ENCODE measurements around the gene SH3TC1. TPM values are rescaled to one million over a fixed set of nuclear protein-coding genes. Genes with fewer than 3 reads are reported as not detected.

Gene SH3TC1
- total and polyA plus RNA-seq, 2 of the 13 experiments (the other 11 are each of a cell fraction or from before 2014, with no cell fraction given), result 14.9 to 21.8 TPM

DNA sequence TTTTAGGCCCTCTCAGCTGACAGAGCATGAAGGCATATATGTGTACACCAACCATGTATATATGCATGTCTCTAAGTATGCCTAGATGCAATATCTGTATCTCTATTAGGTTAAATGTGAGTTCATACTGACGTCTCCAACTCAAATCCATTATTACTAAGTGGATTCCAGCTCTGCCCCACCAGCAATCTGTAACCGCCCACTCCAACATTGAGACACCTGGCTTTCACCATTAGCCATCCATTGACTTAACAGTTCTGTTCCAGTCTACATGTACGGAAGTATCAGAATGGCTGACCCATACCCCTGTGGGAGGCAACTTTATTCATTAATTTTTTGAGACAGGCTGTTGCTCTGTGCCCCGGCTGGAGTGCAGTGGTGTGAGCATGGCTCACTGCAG, 15.0 kb upstream of the SH3TC1 start:
- no peak overlapping the region for H3K4me2 ChIP-seq (ENCODE audit: low read depth, low read length)
- no peak overlapping the region for H3K27ac ChIP-seq (ENCODE audit: extremely low read length, insufficient read depth, low read length)
- TF ChIP-seq FOXA3 (CRISPR knock-in tag; IDR thresholded peaks at IDR 0.05) (no peak), ZNF512B (CRISPR knock-in tag; IDR thresholded peaks at IDR 0.05; ENCODE audit: borderline replicate concordance) (no peak), GPN1 (CRISPR knock-in tag; IDR thresholded peaks at IDR 0.05; ENCODE audit: borderline replicate concordance) (no peak), MZF1 (CRISPR knock-in tag; IDR thresholded peaks at IDR 0.05; ENCODE audit: borderline replicate concordance) (no peak), ZNF562 (CRISPR knock-in tag; IDR thresholded peaks at IDR 0.05; ENCODE audit: borderline replicate concordance) (no peak), BRCA1 (CRISPR knock-in tag; IDR thresholded peaks at IDR 0.05) (no peak), TAF1 (CRISPR knock-in tag; IDR thresholded peaks at IDR 0.05) (no peak)
- in situ Hi-C loops (cut with HindIII; ENCODE audit: extremely low pct_ligation_motif_present, low pct_unique_long_range_greater_than_20kb), result no loop called here
- no peak overlapping the region for H3K9ac ChIP-seq (ENCODE audit: insufficient read depth, low read depth, low read length)
- 40% methylated on average over 4 of the region's 4 CpGs for WGBS (ENCODE audit: low lambda C conversion rate)
- no peaks in the 10 kb centered on the region for H3K9me3 ChIP-seq (ENCODE audit: low read length)
- BruUV-seq (replicated peaks), result no TSS peak
- FAIRE-seq, result no peak
- peaks cover 4 to 18% of the 10 kb centered on the region in 2 experiments; a peak in 2 of 5 replicates for H3K27me3 ChIP-seq (ENCODE audit: control insufficient read depth in 1 of 2, insufficient read depth in 2 of 2, low read length in 2 of 2)
- no peak for DNase-seq (ENCODE audit: low spot score)
- no peak overlapping the region for H3K4me3 ChIP-seq (replicated peaks in 1 of 3; ENCODE audit: insufficient read depth in 1 of 3, low read depth in 2 of 3, low read length in 3 of 3)
- ChIA-PET POLR2A (no interaction called here), CTCF (ENCODE audit: low intra/inter-chr PET ratio, low total read pairs) (no interaction called here)
- no peaks in the 10 kb centered on the region for H3K79me2 ChIP-seq (ENCODE audit: insufficient read depth, low read length)
- peaks cover 40% of the 10 kb centered on the region for H3K4me1 ChIP-seq (ENCODE audit: insufficient read depth, low read length)
- intact Hi-C loops (cut with micrococcal nuclease; ENCODE audit: unreplicated experiment), result no loop called here
- no peak overlapping the region for H2AFZ ChIP-seq (ENCODE audit: low read length)
- ATAC-seq, result no peak
- H3K36me3 ChIP-seq (replicated peaks in 1 of 2; ENCODE audit: control insufficient read depth in 1 of 2, insufficient read depth in 2 of 2, low read length in 2 of 2), result no peaks in the 10 kb centered on the region
- H4K20me1 ChIP-seq (ENCODE audit: insufficient read depth, low read length), result no peaks in the 10 kb centered on the region

Measured in HepG2 (cell line).